ENCODE results near the gene ENKD1.

DNA sequence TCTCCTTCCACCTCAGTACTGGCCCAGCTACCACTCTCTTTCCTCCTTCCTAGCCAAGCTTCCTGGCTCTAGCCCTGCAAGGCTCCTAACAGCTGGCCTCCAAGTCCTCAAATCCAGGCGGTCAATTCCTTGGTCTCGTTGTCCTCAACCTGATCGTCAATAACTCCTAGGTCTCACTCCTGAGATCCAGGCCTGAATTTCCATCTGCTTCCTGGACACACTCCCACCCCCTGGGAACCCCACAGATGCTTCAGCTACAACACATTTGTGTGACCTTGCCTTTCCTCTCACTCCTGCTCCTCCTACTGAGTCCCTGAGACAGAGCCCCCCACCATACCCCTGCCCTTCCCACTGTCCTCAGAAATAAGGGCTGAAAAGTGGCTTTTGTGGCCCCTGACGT is 2.3 kb downstream of the ENKD1 start:
- TF ChIP-seq, protein P1, sequence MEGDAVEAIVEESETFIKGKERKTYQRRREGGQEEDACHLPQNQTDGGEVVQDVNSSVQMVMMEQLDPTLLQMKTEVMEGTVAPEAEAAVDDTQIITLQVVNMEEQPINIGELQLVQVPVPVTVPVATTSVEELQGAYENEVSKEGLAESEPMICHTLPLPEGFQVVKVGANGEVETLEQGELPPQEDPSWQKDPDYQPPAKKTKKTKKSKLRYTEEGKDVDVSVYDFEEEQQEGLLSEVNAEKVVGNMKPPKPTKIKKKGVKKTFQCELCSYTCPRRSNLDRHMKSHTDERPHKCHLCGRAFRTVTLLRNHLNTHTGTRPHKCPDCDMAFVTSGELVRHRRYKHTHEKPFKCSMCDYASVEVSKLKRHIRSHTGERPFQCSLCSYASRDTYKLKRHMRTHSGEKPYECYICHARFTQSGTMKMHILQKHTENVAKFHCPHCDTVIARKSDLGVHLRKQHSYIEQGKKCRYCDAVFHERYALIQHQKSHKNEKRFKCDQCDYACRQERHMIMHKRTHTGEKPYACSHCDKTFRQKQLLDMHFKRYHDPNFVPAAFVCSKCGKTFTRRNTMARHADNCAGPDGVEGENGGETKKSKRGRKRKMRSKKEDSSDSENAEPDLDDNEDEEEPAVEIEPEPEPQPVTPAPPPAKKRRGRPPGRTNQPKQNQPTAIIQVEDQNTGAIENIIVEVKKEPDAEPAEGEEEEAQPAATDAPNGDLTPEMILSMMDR (IDR thresholded peaks at IDR 0.05; ENCODE audit: low read length), result no peak
- TF ChIP-seq EZH2 (IDR thresholded peaks at IDR 0.05; ENCODE audit: borderline replicate concordance, low read length), result no peak
